Heart left ventricle (tissue), 13 donors: Measurements from ENCODE around the gene ANTKMT.

Experiments
- POLR2A ChIP-seq, 2 donors: fragments of 450-650 bp; IDR thresholded peaks; one replicate each; pipeline ENCODE4 v1.6.1; 2017; ENCODE audit warnings: antibody characterized with exemption in 2 of 2, mild to moderate bottlenecking in 2 of 2, moderate library complexity in 2 of 2
- TF ChIP-seq, protein P1 (sequence below), 12 donors: fragments of 200-600 bp; sonication (generic) in 4 of 12; IDR thresholded peaks; one replicate each; pipeline versions ENCODE4 v1.5.0 to v1.8.0; 2018 to 2022; ENCODE audit warnings: antibody characterized with exemption in 12 of 12, mild to moderate bottlenecking in 5 of 12
- donor health status: ischemic (EF 13 %, LVEDD 7.1; RV severe dilation, severe dysfunction).
- donor health status: DM: no; HTN: yes; CAD: no.
- donor health status: DM: no; HTN: no; CAD: no.
- donor health status: ischemic (EF 25% LVEDD 6.9; RV normal size, moderate dysfunction).
- donor health status: ischemic (EF 25% LVEDD 5.7; RV mildly dilated, moderate dysfunction).
- donor health status: ischemic (EF 35%, LVEDD 5.7; RV mildly dilated, moderate dysfunction).
- donor health status: nonischemic (EF 11% LVEDD 7.7; RV severe dilation, severe dysfunction).
- donor health status: DM: yes; HTN: yes; CAD: no.
- donor health status: PGD.
- donor health status: ischemic (EF 29% LVEDD 5.4; RV normal size, mild dysfunction).
- donor health status: nonischemic (EF 23%, LVEDD 6.1; RV moderate dilation, normal function).

GRCh38 chr16:763369-764183, 42.6 kb downstream of the ANTKMT start:
- TF ChIP-seq, protein P1, sequence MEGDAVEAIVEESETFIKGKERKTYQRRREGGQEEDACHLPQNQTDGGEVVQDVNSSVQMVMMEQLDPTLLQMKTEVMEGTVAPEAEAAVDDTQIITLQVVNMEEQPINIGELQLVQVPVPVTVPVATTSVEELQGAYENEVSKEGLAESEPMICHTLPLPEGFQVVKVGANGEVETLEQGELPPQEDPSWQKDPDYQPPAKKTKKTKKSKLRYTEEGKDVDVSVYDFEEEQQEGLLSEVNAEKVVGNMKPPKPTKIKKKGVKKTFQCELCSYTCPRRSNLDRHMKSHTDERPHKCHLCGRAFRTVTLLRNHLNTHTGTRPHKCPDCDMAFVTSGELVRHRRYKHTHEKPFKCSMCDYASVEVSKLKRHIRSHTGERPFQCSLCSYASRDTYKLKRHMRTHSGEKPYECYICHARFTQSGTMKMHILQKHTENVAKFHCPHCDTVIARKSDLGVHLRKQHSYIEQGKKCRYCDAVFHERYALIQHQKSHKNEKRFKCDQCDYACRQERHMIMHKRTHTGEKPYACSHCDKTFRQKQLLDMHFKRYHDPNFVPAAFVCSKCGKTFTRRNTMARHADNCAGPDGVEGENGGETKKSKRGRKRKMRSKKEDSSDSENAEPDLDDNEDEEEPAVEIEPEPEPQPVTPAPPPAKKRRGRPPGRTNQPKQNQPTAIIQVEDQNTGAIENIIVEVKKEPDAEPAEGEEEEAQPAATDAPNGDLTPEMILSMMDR (IDR thresholded peaks at IDR 0.05), result no peak
- TF ChIP-seq POLR2A (IDR thresholded peaks at IDR 0.05), result no peak
